Gastroesophageal sphincter (tissue), 4 donors: ENCODE results near the gene UBFD1. TPM values are rescaled to one million over a fixed set of nuclear protein-coding genes. Genes with fewer than 3 reads are reported as not detected.

Experiments used
- ATAC-seq: fragments of 150-250 bp; one replicate; pipeline ENCODE4 v1.9.1; 2016; ENCODE audit warnings: mild to moderate bottlenecking, moderate library complexity
- H3K27ac ChIP-seq, 4 donors: fragments of 200-600 bp; sonication (generic) in 3 of 4; 1 replicate in 3 of 4; 2 replicates in 1 of 4; pipeline ENCODE4 v1.5.1; 2016 to 2019
- H3K27me3 ChIP-seq: fragments of 200-600 bp; sonication (generic); one replicate; pipeline ENCODE4 v1.5.1; 2019
- H3K36me3 ChIP-seq, 2 donors: fragments of 200-600 bp; sonication (generic); one replicate each; pipeline ENCODE4 v1.5.1; 2019; ENCODE audit warnings: control low read depth in 1 of 2
- H3K4me1 ChIP-seq, 3 donors: fragments of 200-600 bp; sonication (generic); 1 replicate in 2 of 3; 2 replicates in 1 of 3; pipeline ENCODE4 v1.5.1; 2016 to 2019; ENCODE audit warnings: control low read depth in 2 of 3
- H3K4me3 ChIP-seq, 2 donors: fragments of 200-600 bp; sonication (generic); one replicate each; pipeline ENCODE4 v1.5.1; 2019; ENCODE audit warnings: mild to moderate bottlenecking in 1 of 2, moderate library complexity in 1 of 2
- H3K9me3 ChIP-seq, 3 donors: fragments of 200-600 bp; sonication (generic); one replicate each; pipeline ENCODE4 v1.5.1; 2017 to 2019; ENCODE audit warnings: control low read depth in 2 of 3
- EP300 ChIP-seq: sonication (generic); formaldehyde crosslinking; IDR thresholded peaks from one replicate; pipeline ENCODE4 v1.6.1; 2017; ENCODE audit warnings: antibody characterized with exemption, mild to moderate bottlenecking
- POLR2A ChIP-seq, 2 donors: fragments of 450-650 bp; IDR thresholded peaks; one replicate each; pipeline ENCODE4 v1.6.1; 2017; ENCODE audit warnings: antibody characterized with exemption in 2 of 2, mild to moderate bottlenecking in 2 of 2, moderate library complexity in 1 of 2
- POLR2AphosphoS5 ChIP-seq: sonication (generic); formaldehyde crosslinking; IDR thresholded peaks from one replicate; pipeline ENCODE4 v1.6.1; 2017; ENCODE audit warnings: antibody characterized with exemption
- WGBS, 2 donors: methylation state at CpG; one replicate each; pipeline ENCODE4 v1.1.5; 2018; ENCODE audit warnings: low coverage in 1 of 2; 5-methylcytosine and 5-hydroxymethylcytosine counted together
- total RNA-seq, 4 donors: library from RNA; depleted of rRNA; stranded (reverse); fragments of >200 nt; gene quantifications; one replicate each; pipeline ENCODE4 v1.1.0, GENCODE V29; 2016
- TF ChIP-seq, protein P1 (sequence below), 4 experiments: fragments of 200-600 bp in 2 of 4; fragments of 450-650 bp in 2 of 4; sonication (generic) in 1 of 4; IDR thresholded peaks; one replicate each; pipeline ENCODE4 v1.5.1; 2017 to 2019; ENCODE audit warnings: antibody characterized with exemption in 4 of 4, mild to moderate bottlenecking in 2 of 4, moderate library complexity in 2 of 4

Gene UBFD1
- total RNA-seq, 4 donors from 2014 or later, result 54.5 to 81.3 (median 66.2) TPM

DNA sequence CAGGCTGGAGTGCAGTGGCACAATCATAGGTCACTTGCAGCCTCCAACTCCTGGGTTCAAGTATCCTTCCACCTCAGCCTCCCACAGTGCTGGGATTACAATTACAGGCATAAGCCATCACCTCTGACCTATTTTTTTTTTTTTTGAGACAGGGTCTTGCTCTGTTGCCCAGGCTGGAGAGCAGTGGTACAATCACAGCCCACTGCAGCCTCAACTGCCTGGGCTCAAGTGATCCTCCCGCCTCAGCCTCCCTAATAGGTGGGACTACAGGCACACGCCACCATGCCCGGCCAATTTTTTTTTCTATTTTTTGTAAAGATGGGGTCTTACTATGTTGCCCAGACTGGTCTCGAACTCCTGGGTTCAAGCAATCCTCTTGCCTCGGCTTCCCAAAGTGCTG is 41.6 kb upstream of the UBFD1 start:
- ATAC-seq, result no peak
- Histone ChIP-seq H3K27me3 (no peaks in the 10 kb centered on the region), H3K4me3 (no peak overlapping the region), H3K4me1 (peaks cover 0 to 4% (median 0%) of the 10 kb centered on the region in 3 donors), H3K27ac (no peak overlapping the region), H3K9me3 (no peaks in the 10 kb centered on the region), H3K36me3 (peaks cover 0 to 19% of the 10 kb centered on the region in 2 donors)
- TF ChIP-seq POLR2AphosphoS5 (no peak), POLR2A (IDR thresholded peaks at IDR 0.05) (no peak), EP300 (no peak)
- TF ChIP-seq, protein P1, sequence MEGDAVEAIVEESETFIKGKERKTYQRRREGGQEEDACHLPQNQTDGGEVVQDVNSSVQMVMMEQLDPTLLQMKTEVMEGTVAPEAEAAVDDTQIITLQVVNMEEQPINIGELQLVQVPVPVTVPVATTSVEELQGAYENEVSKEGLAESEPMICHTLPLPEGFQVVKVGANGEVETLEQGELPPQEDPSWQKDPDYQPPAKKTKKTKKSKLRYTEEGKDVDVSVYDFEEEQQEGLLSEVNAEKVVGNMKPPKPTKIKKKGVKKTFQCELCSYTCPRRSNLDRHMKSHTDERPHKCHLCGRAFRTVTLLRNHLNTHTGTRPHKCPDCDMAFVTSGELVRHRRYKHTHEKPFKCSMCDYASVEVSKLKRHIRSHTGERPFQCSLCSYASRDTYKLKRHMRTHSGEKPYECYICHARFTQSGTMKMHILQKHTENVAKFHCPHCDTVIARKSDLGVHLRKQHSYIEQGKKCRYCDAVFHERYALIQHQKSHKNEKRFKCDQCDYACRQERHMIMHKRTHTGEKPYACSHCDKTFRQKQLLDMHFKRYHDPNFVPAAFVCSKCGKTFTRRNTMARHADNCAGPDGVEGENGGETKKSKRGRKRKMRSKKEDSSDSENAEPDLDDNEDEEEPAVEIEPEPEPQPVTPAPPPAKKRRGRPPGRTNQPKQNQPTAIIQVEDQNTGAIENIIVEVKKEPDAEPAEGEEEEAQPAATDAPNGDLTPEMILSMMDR (IDR thresholded peaks at IDR 0.05), result no peak
- 97 to 98% methylated on average over 5 of the region's 5 CpGs for WGBS, 2 donors

DNA sequence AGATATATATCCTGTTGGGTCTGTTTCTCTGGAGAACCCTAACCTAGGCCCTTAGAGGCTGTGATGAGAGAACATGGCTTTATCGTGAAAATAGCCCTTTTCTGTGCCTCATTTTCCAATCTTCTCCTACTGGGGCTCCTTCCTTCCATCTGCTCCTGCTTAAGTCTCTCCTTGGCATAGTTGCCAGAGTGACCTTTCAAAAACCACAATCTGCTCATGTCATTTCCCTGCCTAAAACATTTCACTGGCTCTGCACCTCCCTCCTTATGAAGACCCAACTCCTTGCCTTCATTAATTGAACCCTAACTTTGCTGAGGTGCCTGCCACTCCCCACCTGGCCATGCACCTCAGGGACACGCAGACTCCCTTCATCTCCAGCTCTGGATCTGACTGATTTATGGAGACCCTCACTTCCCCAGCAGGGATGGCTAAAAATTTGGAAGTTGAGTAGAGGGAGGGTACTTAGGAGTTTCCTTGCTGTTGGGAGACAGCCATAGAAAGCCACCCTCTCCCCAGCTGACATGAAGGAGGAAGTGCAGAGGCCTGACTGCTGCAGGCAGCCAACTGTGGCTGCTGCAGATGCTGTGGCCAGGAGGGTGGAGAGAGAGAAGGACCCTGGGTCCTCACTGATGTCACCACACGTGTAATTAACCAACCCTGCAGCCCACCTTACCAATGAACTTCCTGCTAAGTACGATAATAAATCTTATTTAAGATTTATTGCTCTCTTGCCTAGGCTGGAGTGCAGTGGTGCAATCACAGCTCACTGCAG is 41.0 kb upstream of the UBFD1 start:
- TF ChIP-seq POLR2A (IDR thresholded peaks at IDR 0.05) (no peak), POLR2AphosphoS5 (no peak), EP300 (no peak)
- TF ChIP-seq, protein P1 (IDR thresholded peaks at IDR 0.05), result no peak
- Histone ChIP-seq H3K4me3 (no peak overlapping the region), H3K27me3 (no peaks in the 10 kb centered on the region), H3K27ac (no peak overlapping the region), H3K36me3 (peaks cover 0 to 21% of the 10 kb centered on the region in 2 donors), H3K4me1 (no peaks in the 10 kb centered on the region), H3K9me3 (no peaks in the 10 kb centered on the region)
- ATAC-seq, result no peak
- WGBS, 2 donors, result 86 to 100% methylated on average over 1 to 3 of the region's 4 CpGs

- H3K27ac ChIP-seq, result no peak overlapping the region
- H3K9me3 ChIP-seq, result no peaks in the 10 kb centered on the region
- no peaks in the 10 kb centered on the region for H3K4me1 ChIP-seq
- no peak overlapping the region for H3K4me3 ChIP-seq
- 48 to 74% methylated on average over 3 of the region's 3 CpGs for WGBS, 2 donors
- H3K36me3 ChIP-seq, result peaks cover 0 to 40% of the 10 kb centered on the region in 2 donors
- no peaks in the 10 kb centered on the region for H3K27me3 ChIP-seq
- TF ChIP-seq EP300 (no peak), POLR2A (IDR thresholded peaks at IDR 0.05) (no peak)
- no peak for ATAC-seq
Observed at GRCh38 chr16:23518435-23518891, 39.1 kb upstream of the UBFD1 start.

GRCh38 chr16:23519282-23519681 is 38.2 kb upstream of the UBFD1 start:
- WGBS, 2 donors, result 83 to 100% methylated on average over 1 of the region's 5 CpGs
- H3K27ac ChIP-seq, result no peak overlapping the region
- TF ChIP-seq, protein P1 (IDR thresholded peaks at IDR 0.05), result no peak
- TF ChIP-seq EP300 (no peak), POLR2A (IDR thresholded peaks at IDR 0.05) (no peak), POLR2AphosphoS5 (no peak)
- H3K4me1 ChIP-seq, result no peaks in the 10 kb centered on the region
- H3K36me3 ChIP-seq, result peaks cover 0 to 46% of the 10 kb centered on the region in 2 donors
- H3K4me3 ChIP-seq, result no peak overlapping the region
- H3K9me3 ChIP-seq, result no peaks in the 10 kb centered on the region
- ATAC-seq, result no peak
- no peaks in the 10 kb centered on the region for H3K27me3 ChIP-seq

GRCh38 chr16:23520500-23520899 is 37.0 kb upstream of the UBFD1 start:
- no peak for ATAC-seq
- WGBS, 2 donors, result 75 to 83% methylated on average over 3 to 4 of the region's 4 CpGs
- H3K27ac ChIP-seq, result no peak overlapping the region
- no peak overlapping the region for H3K4me3 ChIP-seq
- peaks cover 0 to 49% of the 10 kb centered on the region in 2 donors for H3K36me3 ChIP-seq
- TF ChIP-seq POLR2A (IDR thresholded peaks at IDR 0.05) (no peak), POLR2AphosphoS5 (no peak)
- no peaks in the 10 kb centered on the region for H3K4me1 ChIP-seq
- no peaks in the 10 kb centered on the region for H3K27me3 ChIP-seq
- H3K9me3 ChIP-seq, result no peaks in the 10 kb centered on the region
